Endothelial cell of umbilical vein (primary cell): ENCODE results near the gene RBM39.

Experiments used
- CTCF ChIP-seq, 2 donors: IDR thresholded peaks; 1 replicate in 1 of 2; 2 replicates in 1 of 2; pipeline ENCODE4 v1.5.1; 2011; ENCODE audit warnings: low read length in 2 of 2, mild to moderate bottlenecking in 2 of 2, moderate library complexity in 2 of 2, control low read depth in 1 of 2, inconsistent platforms in 1 of 2, low read depth in 1 of 2; ENCODE audit not compliant: insufficient read depth in 1 of 2; ENCODE audit errors: extremely low read depth in 1 of 2
- EZH2 ChIP-seq: IDR thresholded peaks from 2 replicates; pipeline ENCODE4 v1.6.1; 2012; ENCODE audit warnings: borderline replicate concordance, low read depth, mild to moderate bottlenecking, moderate library complexity, low read length, inconsistent platforms; ENCODE audit not compliant: severe bottlenecking
- JUN ChIP-seq: IDR thresholded peaks from 2 replicates; pipeline ENCODE4 v1.6.1; 2011; ENCODE audit warnings: borderline replicate concordance, low read depth; ENCODE audit not compliant: insufficient read length, insufficient read depth
- POLR2A ChIP-seq: IDR thresholded peaks from 2 replicates; pipeline ENCODE4 v1.6.1; 2012; ENCODE audit warnings: low read depth, mild to moderate bottlenecking, control low read depth, low read length
- POLR2AphosphoS5 ChIP-seq: IDR thresholded peaks from 2 replicates; pipeline ENCODE4 v1.6.1; 2012; ENCODE audit warnings: low read depth, mild to moderate bottlenecking, control low read depth, low read length, moderate library complexity; ENCODE audit not compliant: insufficient read depth
- TF ChIP-seq, protein P1 (sequence below): IDR thresholded peaks from 2 replicates; pipeline ENCODE4 v1.6.1; 2011; ENCODE audit not compliant: insufficient read depth, insufficient read length

DNA sequence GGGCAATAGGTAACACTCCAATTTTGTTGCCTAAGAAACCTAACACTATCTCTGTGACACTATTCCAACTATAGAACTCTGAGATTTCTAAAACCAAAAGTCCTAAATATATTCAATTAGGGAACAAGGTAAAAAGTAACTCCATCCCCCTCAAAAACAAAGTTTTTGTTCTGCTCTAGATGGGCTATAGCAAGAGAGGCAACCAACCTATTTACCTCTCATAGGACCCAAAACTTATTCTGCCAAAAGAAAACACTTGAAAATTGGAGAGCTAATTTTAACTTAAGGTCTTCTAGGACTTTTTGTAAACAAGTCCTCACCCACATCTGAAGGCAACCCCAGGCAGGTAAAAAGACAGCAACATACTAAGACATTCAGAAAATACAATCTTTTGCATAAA lies 7.7 kb downstream of the RBM39 start:
- TF ChIP-seq POLR2AphosphoS5 (no peak), EZH2 (no peak), CTCF (IDR thresholded peaks at IDR 0.05; ENCODE audit: extremely low read depth in 1 of 2, insufficient read depth in 1 of 2, low read depth in 1 of 2, low read length in 2 of 2) (no peak), POLR2A (no peak), JUN (no peak)
- TF ChIP-seq, protein P1, sequence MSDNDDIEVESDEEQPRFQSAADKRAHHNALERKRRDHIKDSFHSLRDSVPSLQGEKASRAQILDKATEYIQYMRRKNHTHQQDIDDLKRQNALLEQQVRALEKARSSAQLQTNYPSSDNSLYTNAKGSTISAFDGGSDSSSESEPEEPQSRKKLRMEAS, result no peak
